ENCODE data around the gene RFPL3.

- TF ChIP-seq POLR2A (IDR thresholded peaks at IDR 0.05) (no peak), EP300 (IDR thresholded peaks at IDR 0.05) (no peak)
- TF ChIP-seq, protein P1, sequence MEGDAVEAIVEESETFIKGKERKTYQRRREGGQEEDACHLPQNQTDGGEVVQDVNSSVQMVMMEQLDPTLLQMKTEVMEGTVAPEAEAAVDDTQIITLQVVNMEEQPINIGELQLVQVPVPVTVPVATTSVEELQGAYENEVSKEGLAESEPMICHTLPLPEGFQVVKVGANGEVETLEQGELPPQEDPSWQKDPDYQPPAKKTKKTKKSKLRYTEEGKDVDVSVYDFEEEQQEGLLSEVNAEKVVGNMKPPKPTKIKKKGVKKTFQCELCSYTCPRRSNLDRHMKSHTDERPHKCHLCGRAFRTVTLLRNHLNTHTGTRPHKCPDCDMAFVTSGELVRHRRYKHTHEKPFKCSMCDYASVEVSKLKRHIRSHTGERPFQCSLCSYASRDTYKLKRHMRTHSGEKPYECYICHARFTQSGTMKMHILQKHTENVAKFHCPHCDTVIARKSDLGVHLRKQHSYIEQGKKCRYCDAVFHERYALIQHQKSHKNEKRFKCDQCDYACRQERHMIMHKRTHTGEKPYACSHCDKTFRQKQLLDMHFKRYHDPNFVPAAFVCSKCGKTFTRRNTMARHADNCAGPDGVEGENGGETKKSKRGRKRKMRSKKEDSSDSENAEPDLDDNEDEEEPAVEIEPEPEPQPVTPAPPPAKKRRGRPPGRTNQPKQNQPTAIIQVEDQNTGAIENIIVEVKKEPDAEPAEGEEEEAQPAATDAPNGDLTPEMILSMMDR (IDR thresholded peaks at IDR 0.05), result no peak
These were observed 26.3 kb upstream of the RFPL3 start for GRCh38 chr22:32331236-32331917.

All from tibial nerve (tissue), 4 donors.